NCI-H2227 (cell line): ENCODE measurements around the gene PRDM2.

Experiments used
- DNase-seq: peaks from one replicate; lab custom pipeline; 2025; ENCODE audit not compliant: unreplicated experiment; lab: John Stamatoyannopoulos, UW

The PRDM2 gene

DNA sequence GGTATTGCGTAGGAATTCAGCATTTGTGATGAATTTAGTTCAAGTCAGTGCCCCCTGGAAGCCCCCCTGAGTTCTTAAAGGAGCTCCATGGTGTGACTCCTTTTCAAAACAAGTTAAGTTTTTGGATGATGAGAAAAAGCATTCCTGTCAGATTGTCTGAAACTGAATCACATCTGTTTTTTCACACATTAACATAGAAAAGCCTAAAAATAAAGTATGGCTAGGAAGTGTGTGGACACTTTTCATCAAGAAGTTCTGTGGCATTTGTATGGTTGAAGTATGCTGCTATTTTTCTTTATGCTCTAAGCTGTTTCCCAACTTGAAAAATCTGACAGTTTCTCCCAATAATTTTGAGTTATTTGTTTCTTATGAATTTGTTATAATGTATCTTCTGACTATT is 33.7 kb downstream of the PRDM2 start:
- no peak for DNase-seq

GRCh38 chr1:13735168-13735930 is 35.4 kb downstream of the PRDM2 start:
- no peak for DNase-seq

- DNase-seq: peak; percentile 58
These were observed 37.4 kb downstream of the PRDM2 start for GRCh38 chr1:13737398-13737797.

DNA sequence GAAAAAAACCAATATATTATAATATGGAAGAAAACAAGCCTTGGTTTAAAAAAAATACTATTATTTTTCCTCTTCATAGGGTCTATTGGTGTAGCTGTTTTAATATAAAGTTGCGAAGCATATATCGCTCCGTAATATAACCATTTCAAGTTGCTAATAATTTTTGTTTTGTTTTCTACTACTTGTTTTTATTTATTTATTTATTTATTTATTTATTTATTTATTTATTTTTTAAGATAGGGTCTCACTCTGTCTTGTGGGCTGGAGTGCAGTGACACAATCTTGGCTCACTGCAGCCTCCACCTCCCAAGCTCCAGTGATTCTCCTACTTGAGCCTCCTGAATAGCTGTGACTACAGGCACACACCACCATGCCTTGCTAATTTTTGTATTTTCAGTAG is 46.4 kb downstream of the PRDM2 start:
- DNase-seq: no peak

DNA sequence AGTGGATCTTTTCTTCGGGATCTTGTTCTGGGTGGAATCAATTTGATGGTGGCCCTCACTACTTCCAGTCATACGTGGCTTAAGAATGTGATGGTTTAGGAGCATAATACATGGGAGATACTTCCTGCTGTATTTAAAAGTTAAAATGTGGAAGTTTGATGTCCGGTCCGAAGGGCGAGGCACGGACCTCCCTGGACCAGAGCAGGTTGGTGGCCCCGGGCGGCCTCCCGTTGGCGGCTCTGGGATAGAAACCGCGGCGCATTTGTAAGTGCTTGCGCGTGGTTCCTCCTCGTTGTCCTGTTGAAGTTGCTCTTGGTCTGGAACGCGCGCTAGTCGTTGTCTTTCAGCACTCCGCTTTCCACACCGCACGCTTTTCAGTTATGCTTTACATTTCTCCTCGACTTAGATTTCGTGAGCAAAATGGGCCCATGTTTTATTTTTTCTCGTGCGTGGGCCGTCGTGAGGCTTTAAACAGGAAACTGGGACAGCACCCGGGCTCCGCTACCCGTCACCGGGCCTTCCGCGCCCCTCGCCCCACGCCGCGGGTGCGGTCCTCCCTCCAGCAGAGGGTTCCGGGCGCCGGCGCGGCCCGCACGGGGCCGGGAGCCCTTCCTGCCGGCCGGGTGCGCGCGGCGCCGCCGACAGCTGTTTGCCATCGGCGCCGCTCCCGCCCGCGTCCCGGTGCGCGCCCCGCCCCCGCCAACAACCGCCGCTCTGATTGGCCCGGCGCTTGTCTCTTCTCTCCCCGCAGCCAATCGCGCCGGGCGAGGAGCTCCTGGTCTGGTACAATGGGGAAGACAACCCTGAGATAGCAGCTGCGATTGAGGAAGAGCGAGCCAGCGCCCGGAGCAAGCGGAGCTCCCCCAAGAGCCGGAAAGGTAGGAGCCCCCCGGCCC is 48.9 kb downstream of the PRDM2 start:
- peak; percentile 98 for DNase-seq

- peak; percentile 56 for DNase-seq
These were observed 49.8 kb downstream of the PRDM2 start for GRCh38 chr1:13749543-13750341.

- no peak for DNase-seq
These were observed 51.5 kb downstream of the PRDM2 start for GRCh38 chr1:13751458-13751871.

DNA sequence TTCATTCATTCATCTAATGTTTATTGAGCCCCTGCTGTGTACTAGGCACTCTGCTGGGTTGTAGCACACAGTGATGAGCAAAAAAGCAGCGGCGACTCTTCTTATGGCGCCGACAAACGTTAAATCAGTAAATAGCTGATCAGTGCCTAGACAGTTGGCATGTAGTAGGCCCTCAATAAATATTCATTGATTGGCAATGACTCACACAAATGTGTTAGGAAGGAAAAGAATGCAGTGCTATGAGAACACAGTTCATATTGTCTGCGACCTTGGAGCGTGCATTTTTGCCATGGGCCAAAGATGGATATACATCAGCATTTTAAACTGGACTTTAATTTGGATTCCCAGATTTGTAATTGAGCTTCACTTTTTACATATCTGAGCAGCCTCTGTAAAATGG is 52.0 kb downstream of the PRDM2 start:
- DNase-seq: no peak

DNA sequence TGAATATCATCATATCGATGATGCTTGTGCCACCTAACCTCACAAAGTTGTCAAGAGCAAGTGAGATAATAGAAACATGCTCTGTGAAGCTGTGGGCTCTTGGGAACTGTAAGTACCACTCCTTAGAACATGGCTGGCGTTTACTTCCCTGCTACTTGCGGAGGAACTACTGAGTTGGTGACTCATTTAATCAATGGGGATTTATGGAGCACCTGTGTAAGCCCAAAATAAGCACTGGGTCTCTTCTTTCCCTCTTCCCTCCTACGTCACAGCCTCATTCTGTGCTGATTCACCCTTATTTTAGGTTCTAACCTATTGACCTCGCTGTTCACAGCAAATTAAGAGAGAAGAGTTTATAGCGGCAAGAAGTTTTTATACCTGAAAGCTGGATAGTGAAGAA is 52.9 kb downstream of the PRDM2 start:
- DNase-seq: no peak

DNA sequence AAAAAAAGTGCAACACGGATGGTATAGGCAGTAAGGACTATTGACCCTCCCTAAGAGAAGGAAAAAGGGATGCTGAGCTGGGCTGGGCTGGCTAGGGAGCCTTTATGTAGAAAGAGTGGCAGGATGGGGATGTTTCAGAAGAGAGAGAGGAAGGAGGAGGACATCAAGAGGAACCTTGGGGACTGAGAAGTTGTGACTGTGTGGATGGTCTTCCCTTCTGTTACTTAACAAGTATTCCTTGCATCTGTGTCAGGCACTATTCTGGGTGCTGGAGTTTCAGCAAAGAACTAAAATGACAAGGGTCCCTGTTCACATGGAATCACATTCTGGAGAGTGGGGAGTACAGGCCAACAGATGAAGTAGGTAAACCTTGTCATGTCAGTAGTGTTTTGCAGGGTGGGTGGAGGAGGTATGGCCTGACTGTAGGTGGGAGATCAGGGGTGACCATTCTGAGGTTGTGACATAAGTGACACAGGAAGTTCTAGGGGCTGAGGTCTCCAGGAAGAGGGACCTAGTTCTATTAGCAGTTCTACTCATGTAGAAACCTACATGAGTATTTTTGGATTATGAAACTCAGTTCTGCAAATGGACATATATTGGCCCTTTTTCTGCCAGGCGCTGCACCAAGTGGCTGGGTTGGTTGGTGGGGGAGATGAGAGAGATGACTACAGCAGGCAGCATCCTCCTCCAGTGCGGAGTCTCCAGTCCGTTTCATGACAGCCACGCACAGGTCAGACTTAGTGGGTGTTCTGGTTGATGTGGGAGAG is 53.8 kb downstream of the PRDM2 start:
- DNase-seq: no peak

- DNase-seq: no peak
These were observed 54.6 kb downstream of the PRDM2 start for GRCh38 chr1:13754510-13755103.

DNA sequence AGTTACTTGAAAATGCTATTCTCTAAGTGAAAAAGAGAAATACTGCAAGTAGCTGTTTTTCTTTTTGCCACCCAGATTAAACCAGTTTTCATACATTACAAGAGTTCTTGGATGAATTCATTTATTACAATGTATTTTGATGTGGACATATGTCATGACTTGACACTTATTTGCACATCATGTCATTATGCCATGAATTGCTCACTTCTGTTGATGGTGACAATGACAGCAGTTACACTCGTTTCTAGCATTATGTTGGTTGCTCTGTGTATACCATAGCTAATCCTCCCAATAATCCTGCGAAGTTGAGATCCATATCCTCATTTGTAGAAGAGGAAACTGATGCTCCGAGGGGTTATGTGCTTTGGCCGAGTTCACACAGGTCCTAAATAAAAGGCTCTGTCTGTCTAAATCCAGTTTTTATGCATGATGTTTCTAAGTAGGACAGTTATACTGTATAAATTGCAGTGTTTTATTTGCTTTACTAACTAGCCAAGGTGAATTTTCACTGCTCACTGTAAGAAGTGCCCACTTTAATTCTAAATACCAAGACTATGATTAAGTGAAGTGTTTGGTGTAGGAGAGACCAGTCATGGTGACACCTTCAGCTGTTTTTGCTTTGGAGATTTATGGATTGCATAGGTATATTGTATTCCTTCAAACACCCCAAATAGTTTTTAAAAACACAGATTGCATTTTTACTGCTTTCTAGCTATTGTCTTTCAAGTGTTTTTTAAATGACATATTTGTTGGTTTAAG is 56.7 kb downstream of the PRDM2 start:
- no peak for DNase-seq

- DNase-seq: no peak
These were observed 57.7 kb downstream of the PRDM2 start for GRCh38 chr1:13757693-13758092.

GRCh38 chr1:13759072-13759471 is 59.1 kb downstream of the PRDM2 start:
- DNase-seq: no peak

DNA sequence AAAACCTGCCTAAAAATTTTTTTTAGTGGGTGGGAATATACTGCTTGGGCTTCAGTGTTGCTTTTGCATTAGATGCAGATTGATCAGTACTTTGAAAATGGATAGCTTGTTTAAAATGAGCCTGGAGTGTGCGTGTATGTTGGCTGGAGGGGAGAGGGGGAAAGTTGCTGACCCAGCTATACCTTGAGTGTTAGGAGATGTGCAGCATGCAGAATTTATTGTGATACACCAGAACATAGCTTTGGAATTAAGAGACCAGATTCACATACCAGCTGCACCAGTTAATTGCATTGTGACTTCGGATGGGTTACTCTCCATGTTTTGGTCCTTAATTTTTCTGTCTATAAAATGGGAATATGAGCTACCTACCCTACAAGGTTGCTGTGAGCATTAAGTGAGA is 60.4 kb downstream of the PRDM2 start:
- DNase-seq: no peak

GRCh38 chr1:13760921-13761320 is 60.9 kb downstream of the PRDM2 start:
- no peak for DNase-seq

- no peak for DNase-seq
These were observed 61.9 kb downstream of the PRDM2 start for GRCh38 chr1:13761883-13762282.

DNA sequence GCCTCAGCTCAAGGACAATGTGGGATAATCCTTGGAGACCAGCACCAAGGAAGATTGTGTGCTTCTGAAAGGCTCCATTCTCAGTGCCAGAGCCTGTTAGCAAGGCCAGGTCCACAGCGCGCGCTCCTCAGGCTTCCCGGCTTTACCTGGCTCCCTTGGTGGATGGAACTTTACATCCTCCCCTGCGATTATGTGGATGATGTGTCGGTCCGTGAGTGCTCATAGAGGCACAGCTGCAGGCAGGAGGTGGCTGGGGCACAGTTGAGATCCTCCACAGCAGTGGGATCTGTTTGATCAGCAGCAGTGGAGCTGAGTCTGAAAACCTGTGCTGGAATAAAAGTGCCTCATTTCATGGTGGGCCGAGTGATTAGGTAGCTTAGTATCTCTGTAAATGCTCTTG is 62.7 kb downstream of the PRDM2 start:
- no peak for DNase-seq

GRCh38 chr1:13763222-13763621 is 63.2 kb downstream of the PRDM2 start:
- no peak for DNase-seq

- no peak for DNase-seq
These were observed 64.0 kb downstream of the PRDM2 start for GRCh38 chr1:13763991-13764390.
